ENCODE measurements around the gene XRCC5. TPM values are rescaled to one million over a fixed set of nuclear protein-coding genes. Genes with fewer than 3 reads are reported as not detected.

The XRCC5 gene
- total RNA-seq, 2 donors from 2014 or later, result 163 to 189 TPM

DNA sequence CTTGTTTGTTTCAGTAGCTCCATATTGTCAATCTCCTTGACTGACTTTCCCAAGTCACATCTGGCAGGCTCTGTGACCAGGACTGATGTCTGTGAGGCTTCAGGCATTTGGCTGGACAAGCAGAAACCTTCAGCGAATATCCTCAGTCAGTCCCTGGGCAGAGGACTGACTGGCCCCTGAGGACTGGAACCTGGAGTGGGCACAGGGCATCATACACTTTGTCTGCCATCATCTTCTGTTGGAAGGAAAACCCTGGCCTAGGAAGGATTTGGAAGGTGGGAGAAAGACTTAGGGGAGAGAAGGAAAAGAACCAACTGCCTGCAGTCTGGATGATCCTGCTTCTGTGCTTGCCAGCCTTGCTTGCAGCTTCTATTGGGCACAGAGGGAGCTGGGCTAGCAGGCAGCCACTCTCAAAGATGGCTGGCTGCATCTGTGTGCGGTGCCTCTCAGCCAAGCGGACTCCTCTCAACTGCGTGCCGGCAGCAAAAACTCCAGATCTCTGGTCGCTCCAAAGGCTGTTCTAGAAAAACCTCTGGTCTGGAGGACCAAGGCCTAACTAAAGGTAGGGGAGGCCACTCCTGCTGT is 136.3 kb downstream of the XRCC5 start:
- intact Hi-C loops (cut with DNase I, micrococcal nuclease), result no loop called here
- ATAC-seq (no peak), DNase-seq (no peak)

DNA sequence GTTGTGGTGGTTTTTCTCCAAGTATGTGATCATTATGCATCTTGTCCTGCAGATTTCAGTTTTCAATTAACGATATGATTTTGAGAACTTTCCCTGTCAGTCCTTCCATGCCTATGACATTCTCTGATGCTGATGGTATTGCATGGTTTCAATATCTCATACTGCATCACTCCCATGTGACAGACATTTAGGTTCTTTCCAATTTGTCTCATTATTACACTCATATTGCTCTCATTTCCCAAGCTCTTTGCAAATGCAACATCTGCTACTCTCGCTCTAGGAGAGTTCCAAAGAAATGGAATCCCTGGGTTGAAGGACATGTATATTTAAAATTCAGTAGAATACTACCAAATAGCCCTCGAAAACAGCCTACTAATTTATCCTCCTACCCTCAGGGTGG is 137.6 kb downstream of the XRCC5 start:
- DNase-seq (no peak), ATAC-seq (no peak)
- intact Hi-C loops (cut with DNase I, micrococcal nuclease), result no loop called here

Other genes with a start within 250 kb of the XRCC5 start
- 10 to 100 TPM in 1 of 2 donors, 1 to 10 TPM in 1; 8.9 to 12.4 TPM for gene MREG, start 95.8 kb upstream of the XRCC5 start, total RNA-seq
- 10 to 100 TPM; 20.2 to 26.6 TPM for gene PECR, start 27.5 kb upstream of the XRCC5 start, total RNA-seq
- under 1 TPM; 0.22 to 0.37 TPM for gene TMEM169, start 27.4 kb upstream of the XRCC5 start, total RNA-seq